Measurements from ENCODE around the gene PEX10.

Gene PEX10

DNA sequence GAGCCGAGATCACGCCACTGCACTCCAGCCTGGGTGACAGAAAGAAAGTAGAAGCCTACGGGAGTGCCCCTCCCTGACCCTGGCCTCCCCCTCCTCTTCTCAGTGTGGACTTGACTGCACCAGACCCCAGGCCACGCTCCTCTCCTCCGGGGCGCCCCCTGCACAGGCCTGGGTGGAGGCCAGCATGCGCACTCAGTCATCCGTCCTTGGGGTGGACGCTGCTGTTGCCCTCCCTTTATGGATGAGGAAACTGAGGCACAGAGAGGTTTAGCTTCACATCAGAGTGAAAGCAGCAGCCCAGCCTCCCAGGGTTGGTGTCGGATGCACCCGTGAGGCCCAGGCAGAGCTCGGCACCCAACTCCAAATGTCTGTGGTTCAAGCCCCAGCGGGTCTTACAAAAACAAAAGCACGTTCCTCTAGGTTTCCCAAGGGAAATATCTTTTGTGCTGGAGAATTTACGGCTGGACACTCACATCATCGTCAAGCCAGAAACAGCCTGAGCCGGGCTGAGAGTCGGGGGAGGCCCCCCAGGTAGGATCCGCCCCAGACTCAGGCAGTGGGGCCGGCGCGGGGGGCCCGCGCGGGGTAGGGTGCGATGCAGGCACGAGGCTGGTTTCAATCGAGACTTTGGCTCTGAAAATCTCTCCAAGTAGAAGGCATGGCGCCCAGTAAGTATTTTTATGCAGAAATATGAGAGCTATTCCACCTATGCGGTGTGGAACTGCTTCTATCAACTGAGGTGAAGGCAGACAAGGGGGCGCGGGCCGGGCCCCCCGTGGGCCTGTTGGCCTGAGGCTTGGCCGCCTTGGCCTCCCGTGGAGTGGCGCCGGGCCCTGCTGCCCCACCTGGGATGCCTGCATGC lies 57.6 kb downstream of the PEX10 start:
- no peaks in the 10 kb centered on the region for H3K27me3 ChIP-seq (ENCODE audit: control insufficient read depth, insufficient read depth, low read length)
- H3K9ac ChIP-seq (ENCODE audit: low read length) = no peak overlapping the region
- no peaks in the 10 kb centered on the region for H3K36me3 ChIP-seq (ENCODE audit: control insufficient read depth, insufficient read depth, low read length)
- H3K4me1 ChIP-seq (ENCODE audit: control insufficient read depth, insufficient read depth, low read length) = peaks cover 9% of the 10 kb centered on the region
- no peak overlapping the region for H3K4me3 ChIP-seq (ENCODE audit: low read length)
- H3K9me3 ChIP-seq (ENCODE audit: control insufficient read depth, low read length) = no peaks in the 10 kb centered on the region

Data from mucosa of stomach (tissue), 1 donor.